Neural cell (in vitro differentiated cells): Measurements from ENCODE around the gene TTLL5.

Experiments used
- EP300 ChIP-seq: fragments of 450-650 bp; conservative IDR thresholded peaks from 2 replicates; pipeline ENCODE4 v1.6.1; 2014; ENCODE audit warnings: antibody characterized with exemption, mild to moderate bottlenecking, moderate library complexity; ENCODE audit not compliant: poor library complexity, severe bottlenecking
- EZH2 ChIP-seq: fragments of 200-600, 300-800 bp; shearing (Covaris generic), sonication (generic); IDR thresholded peaks from 2 replicates; pipeline ENCODE4 v1.6.1; 2014; ENCODE audit warnings: antibody characterized with exemption, low read length, borderline replicate concordance, mild to moderate bottlenecking; ENCODE audit not compliant: insufficient read depth, poor library complexity, severe bottlenecking
- MXI1 ChIP-seq: fragments of 450-650 bp; conservative IDR thresholded peaks from 2 replicates; pipeline ENCODE4 v1.6.1; 2014; ENCODE audit warnings: antibody characterized with exemption, mild to moderate bottlenecking; ENCODE audit not compliant: poor library complexity, severe bottlenecking
- POLR2AphosphoS5 ChIP-seq: IDR thresholded peaks from 2 replicates; pipeline ENCODE4 v1.6.1; 2012
- RAD21 ChIP-seq: fragments of 450-650 bp; conservative IDR thresholded peaks from 2 replicates; pipeline ENCODE4 v1.6.1; 2014; ENCODE audit warnings: antibody characterized with exemption, mild to moderate bottlenecking, moderate library complexity
- TAF1 ChIP-seq: IDR thresholded peaks from 2 replicates; pipeline ENCODE4 v1.6.1; 2012; ENCODE audit warnings: low read depth
- TF ChIP-seq, protein P1 (sequence below): fragments of 450-650 bp; IDR thresholded peaks from 2 replicates; pipeline ENCODE4 v1.5.1; 2014; ENCODE audit warnings: antibody characterized with exemption, mild to moderate bottlenecking, moderate library complexity; ENCODE audit not compliant: poor library complexity, severe bottlenecking
- TF ChIP-seq, protein P2 (sequence below): IDR thresholded peaks from 2 replicates; pipeline ENCODE4 v1.6.1; 2012; ENCODE audit warnings: borderline replicate concordance

DNA sequence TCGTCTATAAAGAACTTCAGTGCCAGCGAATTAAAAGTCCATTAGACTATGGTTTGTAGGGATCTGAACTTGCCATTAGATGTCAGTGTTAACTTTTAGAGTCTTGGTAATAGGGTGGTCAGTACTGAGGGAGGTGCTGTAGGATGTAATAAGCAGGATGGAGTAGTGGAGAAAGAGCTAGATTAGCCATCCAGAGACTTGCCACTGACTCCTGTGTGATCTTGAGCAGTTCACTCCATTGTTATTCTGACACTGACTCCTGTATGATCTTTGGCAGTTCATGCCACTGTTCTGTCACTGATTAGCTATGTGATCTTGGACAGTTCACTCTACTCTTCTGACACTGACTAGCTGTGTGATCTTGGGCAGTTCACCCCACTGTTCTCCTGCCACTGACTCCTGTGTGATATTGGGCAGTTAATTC is 133.6 kb downstream of the TTLL5 start:
- TF ChIP-seq RAD21, result no peak
- TF ChIP-seq, protein P1, sequence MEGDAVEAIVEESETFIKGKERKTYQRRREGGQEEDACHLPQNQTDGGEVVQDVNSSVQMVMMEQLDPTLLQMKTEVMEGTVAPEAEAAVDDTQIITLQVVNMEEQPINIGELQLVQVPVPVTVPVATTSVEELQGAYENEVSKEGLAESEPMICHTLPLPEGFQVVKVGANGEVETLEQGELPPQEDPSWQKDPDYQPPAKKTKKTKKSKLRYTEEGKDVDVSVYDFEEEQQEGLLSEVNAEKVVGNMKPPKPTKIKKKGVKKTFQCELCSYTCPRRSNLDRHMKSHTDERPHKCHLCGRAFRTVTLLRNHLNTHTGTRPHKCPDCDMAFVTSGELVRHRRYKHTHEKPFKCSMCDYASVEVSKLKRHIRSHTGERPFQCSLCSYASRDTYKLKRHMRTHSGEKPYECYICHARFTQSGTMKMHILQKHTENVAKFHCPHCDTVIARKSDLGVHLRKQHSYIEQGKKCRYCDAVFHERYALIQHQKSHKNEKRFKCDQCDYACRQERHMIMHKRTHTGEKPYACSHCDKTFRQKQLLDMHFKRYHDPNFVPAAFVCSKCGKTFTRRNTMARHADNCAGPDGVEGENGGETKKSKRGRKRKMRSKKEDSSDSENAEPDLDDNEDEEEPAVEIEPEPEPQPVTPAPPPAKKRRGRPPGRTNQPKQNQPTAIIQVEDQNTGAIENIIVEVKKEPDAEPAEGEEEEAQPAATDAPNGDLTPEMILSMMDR, result no peak
- no peak for TF ChIP-seq EP300
- TF ChIP-seq EZH2, result no peak
- TF ChIP-seq POLR2AphosphoS5, result no peak
- no peak for TF ChIP-seq TAF1
- TF ChIP-seq MXI1, result no peak
- TF ChIP-seq, protein P2, sequence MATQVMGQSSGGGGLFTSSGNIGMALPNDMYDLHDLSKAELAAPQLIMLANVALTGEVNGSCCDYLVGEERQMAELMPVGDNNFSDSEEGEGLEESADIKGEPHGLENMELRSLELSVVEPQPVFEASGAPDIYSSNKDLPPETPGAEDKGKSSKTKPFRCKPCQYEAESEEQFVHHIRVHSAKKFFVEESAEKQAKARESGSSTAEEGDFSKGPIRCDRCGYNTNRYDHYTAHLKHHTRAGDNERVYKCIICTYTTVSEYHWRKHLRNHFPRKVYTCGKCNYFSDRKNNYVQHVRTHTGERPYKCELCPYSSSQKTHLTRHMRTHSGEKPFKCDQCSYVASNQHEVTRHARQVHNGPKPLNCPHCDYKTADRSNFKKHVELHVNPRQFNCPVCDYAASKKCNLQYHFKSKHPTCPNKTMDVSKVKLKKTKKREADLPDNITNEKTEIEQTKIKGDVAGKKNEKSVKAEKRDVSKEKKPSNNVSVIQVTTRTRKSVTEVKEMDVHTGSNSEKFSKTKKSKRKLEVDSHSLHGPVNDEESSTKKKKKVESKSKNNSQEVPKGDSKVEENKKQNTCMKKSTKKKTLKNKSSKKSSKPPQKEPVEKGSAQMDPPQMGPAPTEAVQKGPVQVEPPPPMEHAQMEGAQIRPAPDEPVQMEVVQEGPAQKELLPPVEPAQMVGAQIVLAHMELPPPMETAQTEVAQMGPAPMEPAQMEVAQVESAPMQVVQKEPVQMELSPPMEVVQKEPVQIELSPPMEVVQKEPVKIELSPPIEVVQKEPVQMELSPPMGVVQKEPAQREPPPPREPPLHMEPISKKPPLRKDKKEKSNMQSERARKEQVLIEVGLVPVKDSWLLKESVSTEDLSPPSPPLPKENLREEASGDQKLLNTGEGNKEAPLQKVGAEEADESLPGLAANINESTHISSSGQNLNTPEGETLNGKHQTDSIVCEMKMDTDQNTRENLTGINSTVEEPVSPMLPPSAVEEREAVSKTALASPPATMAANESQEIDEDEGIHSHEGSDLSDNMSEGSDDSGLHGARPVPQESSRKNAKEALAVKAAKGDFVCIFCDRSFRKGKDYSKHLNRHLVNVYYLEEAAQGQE, result no peak
